DND-41 (cell line): ENCODE measurements around the gene FLRT2.

Experiments used
- ATAC-seq: fragments of 200-7000 bp; cut with Tn5 transposase; 3 replicates; pipeline ENCODE4 v1.9.1; 2021; ENCODE audit warnings: low read depth; ENCODE audit not compliant: insufficient read depth
- DNase-seq: peaks from one replicate; pipeline ENCODE4 v3.0.0-alpha.2; 2020
- H2AFZ ChIP-seq: 2 replicates; pipeline ENCODE4 v1.6.0; 2012; ENCODE audit warnings: low read depth, low read length
- H3K27ac ChIP-seq: 2 replicates; pipeline ENCODE4 v1.5.1; 2012; ENCODE audit warnings: low read length, inconsistent platforms
- H3K27me3 ChIP-seq: fragments of 200-600 bp; sonication (generic); 2 replicates; pipeline ENCODE4 v1.6.0; 2012; ENCODE audit warnings: low read length, mild to moderate bottlenecking, inconsistent platforms; ENCODE audit not compliant: insufficient read depth, poor library complexity
- H3K36me3 ChIP-seq: 2 replicates; pipeline ENCODE4 v1.5.1; 2012; ENCODE audit warnings: low read length, inconsistent platforms; ENCODE audit not compliant: insufficient read depth
- H3K4me1 ChIP-seq: 2 replicates; pipeline ENCODE4 v1.5.1; 2012; ENCODE audit warnings: mild to moderate bottlenecking, low read length; ENCODE audit not compliant: insufficient read depth
- H3K4me2 ChIP-seq: 2 replicates; pipeline ENCODE4 v1.6.0; 2012; ENCODE audit warnings: mild to moderate bottlenecking, moderate library complexity, low read length, inconsistent platforms; ENCODE audit not compliant: insufficient read depth
- H3K4me3 ChIP-seq, 2 experiments: fragments of 200-600 bp in 1 of 2; shearing (Covaris generic) in 1 of 2; 2 replicates each; pipeline ENCODE4 v1.5.1; 2012 to 2016; ENCODE audit warnings: inconsistent platforms in 2 of 2, low read length in 2 of 2, mild to moderate bottlenecking in 2 of 2, low read depth in 1 of 2, moderate library complexity in 1 of 2
- H3K79me2 ChIP-seq: 2 replicates; pipeline ENCODE4 v1.6.0; 2012; ENCODE audit warnings: low read length, inconsistent platforms; ENCODE audit not compliant: insufficient read depth
- H3K9ac ChIP-seq: 2 replicates; pipeline ENCODE4 v1.6.0; 2012; ENCODE audit warnings: low read depth, mild to moderate bottlenecking, inconsistent platforms, low read length, moderate library complexity
- H3K9me3 ChIP-seq: 2 replicates; pipeline ENCODE4 v1.5.1; 2012; ENCODE audit warnings: low read length, moderate library complexity, mild to moderate bottlenecking, inconsistent platforms; ENCODE audit not compliant: insufficient read depth, severe bottlenecking
- H4K20me1 ChIP-seq: 2 replicates; pipeline ENCODE4 v1.6.0; 2012; ENCODE audit warnings: low read length; ENCODE audit not compliant: insufficient read depth
- CTCF ChIP-seq: IDR thresholded peaks from 2 replicates; pipeline ENCODE4 v1.5.1; 2012; ENCODE audit warnings: borderline replicate concordance, low read length, moderate library complexity, mild to moderate bottlenecking; ENCODE audit not compliant: poor library complexity, severe bottlenecking; ENCODE audit errors: extremely low read depth
- EZH2 ChIP-seq: IDR thresholded peaks from 3 replicates; pipeline ENCODE4 v1.6.1; 2012; ENCODE audit warnings: borderline replicate concordance, low read depth, mild to moderate bottlenecking, moderate library complexity, low read length, inconsistent platforms; ENCODE audit not compliant: severe bottlenecking

FLRT2 gene

DNA sequence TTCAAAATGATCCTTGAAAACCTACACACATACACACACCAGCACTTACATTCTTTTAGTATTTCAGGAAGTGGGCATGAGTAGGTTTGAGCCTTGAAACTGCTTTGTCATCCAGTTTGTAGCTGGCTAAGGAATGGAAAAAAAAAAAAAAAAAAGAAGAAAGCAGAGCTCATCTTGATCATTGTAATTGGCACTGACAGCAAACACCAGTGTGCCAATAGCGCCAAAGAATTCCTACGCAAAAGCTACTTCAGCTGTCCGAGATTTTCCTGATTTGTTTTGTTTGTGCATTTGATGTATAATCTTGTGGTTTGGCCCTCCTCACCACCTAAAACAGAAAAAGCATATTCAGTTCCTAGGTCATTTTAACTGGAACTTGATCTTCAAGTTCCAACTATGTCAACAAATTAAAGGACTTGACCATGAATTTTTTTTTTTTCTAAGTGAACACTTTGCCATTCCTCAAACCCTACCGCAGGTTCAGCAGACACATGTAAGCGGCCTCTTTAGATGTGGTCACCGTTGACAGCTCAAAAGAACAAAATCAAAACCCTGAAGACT is 57.3 kb downstream of the FLRT2 start:
- Histone ChIP-seq H4K20me1 (no peaks in the 10 kb centered on the region), H3K9me3 (no peaks in the 10 kb centered on the region), H3K27me3 (no peaks in the 10 kb centered on the region), H2AFZ (no peak overlapping the region), H3K79me2 (no peaks in the 10 kb centered on the region), H3K9ac (no peak overlapping the region), H3K4me3 (no peak overlapping the region), H3K4me2 (peak overlapping the region; percentile 48; the same call in 1 of the 2 replicates), H3K36me3 (no peaks in the 10 kb centered on the region), H3K4me1 (peaks cover 32% of the 10 kb centered on the region), H3K27ac (no peak overlapping the region)
- ATAC-seq = peak; percentile 87
- DNase-seq = peak; percentile 54
- no peak for TF ChIP-seq CTCF
- TF ChIP-seq EZH2 = no peak

DNA sequence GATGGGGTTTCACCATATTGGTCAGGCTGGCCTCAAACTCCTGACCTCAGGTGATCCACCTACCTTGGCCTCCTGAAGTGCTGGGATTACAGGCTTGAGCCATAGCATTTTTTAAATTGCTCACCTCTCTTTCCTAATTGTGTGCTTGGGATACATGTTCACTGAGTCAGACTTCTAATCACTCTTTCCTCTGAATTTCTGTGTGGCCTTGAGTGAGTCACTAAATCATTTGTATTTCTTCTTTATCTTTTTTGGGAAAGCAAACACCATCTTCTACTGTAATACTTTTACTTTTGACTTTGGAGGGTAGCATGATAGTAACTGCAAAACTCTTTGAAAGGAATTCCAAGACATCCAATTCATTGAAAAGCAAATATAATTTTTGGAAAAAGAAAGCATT is 60.8 kb downstream of the FLRT2 start:
- Histone ChIP-seq H4K20me1 (no peaks in the 10 kb centered on the region), H3K79me2 (no peaks in the 10 kb centered on the region), H3K27me3 (no peaks in the 10 kb centered on the region), H3K9ac (no peak overlapping the region), H3K4me2 (no peak overlapping the region), H2AFZ (no peak overlapping the region), H3K4me3 (no peak overlapping the region), H3K9me3 (no peaks in the 10 kb centered on the region), H3K4me1 (peaks cover 34% of the 10 kb centered on the region), H3K27ac (no peak overlapping the region), H3K36me3 (no peaks in the 10 kb centered on the region)
- TF ChIP-seq CTCF (no peak), EZH2 (no peak)
- ATAC-seq (no peak), DNase-seq (no peak)

GRCh38 chr14:85594217-85594616 is 64.3 kb downstream of the FLRT2 start:
- no peak for TF ChIP-seq CTCF
- H3K4me2 ChIP-seq = no peak overlapping the region
- H3K79me2 ChIP-seq = no peaks in the 10 kb centered on the region
- H3K27me3 ChIP-seq = no peaks in the 10 kb centered on the region
- no peak for DNase-seq
- H3K4me1 ChIP-seq = peaks cover 12% of the 10 kb centered on the region
- no peak overlapping the region for H3K27ac ChIP-seq
- H4K20me1 ChIP-seq = no peaks in the 10 kb centered on the region
- no peaks in the 10 kb centered on the region for H3K36me3 ChIP-seq
- ATAC-seq = no peak
- no peak overlapping the region for H2AFZ ChIP-seq
- H3K9me3 ChIP-seq = no peaks in the 10 kb centered on the region
- H3K9ac ChIP-seq = no peak overlapping the region
- no peak overlapping the region for H3K4me3 ChIP-seq

GRCh38 chr14:85595981-85596380 is 66.0 kb downstream of the FLRT2 start:
- ATAC-seq (no peak), DNase-seq (no peak)
- Histone ChIP-seq H3K36me3 (no peaks in the 10 kb centered on the region), H3K9me3 (no peaks in the 10 kb centered on the region), H3K4me3 (no peak overlapping the region), H3K4me1 (peaks cover 12% of the 10 kb centered on the region), H3K4me2 (no peak overlapping the region), H3K27ac (no peak overlapping the region), H2AFZ (no peak overlapping the region), H3K9ac (no peak overlapping the region), H3K79me2 (no peaks in the 10 kb centered on the region), H3K27me3 (no peaks in the 10 kb centered on the region), H4K20me1 (no peaks in the 10 kb centered on the region)
- TF ChIP-seq EZH2 = no peak
- TF ChIP-seq CTCF = no peak
